Esophagus (tissue), 2 donors: Measurements from ENCODE around the gene SNAP23. TPM values are rescaled to one million over a fixed set of nuclear protein-coding genes. Genes with fewer than 3 reads are reported as not detected.

Experiments used
- H3K27ac ChIP-seq, 2 donors: one replicate each; pipeline ENCODE4 v1.5.1; 2013; ENCODE audit warnings: low read depth in 2 of 2, mild to moderate bottlenecking in 2 of 2, inconsistent platforms in 1 of 2, low read length in 1 of 2, moderate library complexity in 1 of 2
- H3K27me3 ChIP-seq, 2 donors: one replicate each; pipeline ENCODE4 v1.6.1; 2013; ENCODE audit warnings: low read length in 2 of 2, control low read depth in 1 of 2, mild to moderate bottlenecking in 1 of 2; ENCODE audit not compliant: insufficient read depth in 2 of 2, control insufficient read depth in 1 of 2
- H3K36me3 ChIP-seq, 2 donors: one replicate each; pipeline ENCODE4 v1.6.1; 2013; ENCODE audit warnings: low read length in 1 of 2; ENCODE audit not compliant: control insufficient read depth in 2 of 2, insufficient read depth in 2 of 2
- H3K4me1 ChIP-seq, 2 donors: one replicate each; pipeline ENCODE4 v1.6.1; 2013; ENCODE audit warnings: low read length in 1 of 2; ENCODE audit not compliant: control insufficient read depth in 2 of 2, insufficient read depth in 2 of 2
- H3K4me3 ChIP-seq, 2 donors: one replicate each; pipeline ENCODE4 v1.5.1; 2013; ENCODE audit warnings: low read length in 2 of 2, mild to moderate bottlenecking in 2 of 2, low read depth in 1 of 2, moderate library complexity in 1 of 2
- H3K9me3 ChIP-seq, 2 donors: one replicate each; pipeline ENCODE4 v1.6.1; 2013; ENCODE audit warnings: mild to moderate bottlenecking in 2 of 2, low read depth in 1 of 2, low read length in 1 of 2, moderate library complexity in 1 of 2; ENCODE audit not compliant: control insufficient read depth in 2 of 2, insufficient read depth in 1 of 2
- WGBS, 2 donors: extraction: QIAGEN DNeasy Blood & Tissue Kit; methylation state at CpG; one replicate each; pipeline ENCODE4 v1.1.7; 2013; 5-methylcytosine and 5-hydroxymethylcytosine counted together
- polyA plus RNA-seq, 2 donors: library from polyadenylated mRNA; stranded (reverse); fragments of 200-250 nt; gene quantifications; one replicate each; pipeline ENCODE4 v1.2.3, GENCODE V29; 2013
- donor health status: healthy with polysubstance abuse.
- donor health status: Bipolar disorder and iron deficiency.

SNAP23 gene
- polyA plus RNA-seq, 2 donors = 22.5 to 30.3 TPM

GRCh38 chr15:42510258-42511006, 15.0 kb downstream of the SNAP23 start:
- Histone ChIP-seq H3K27ac (no peak overlapping the region), H3K9me3 (no peaks in the 10 kb centered on the region), H3K4me1 (no peaks in the 10 kb centered on the region), H3K36me3 (peaks cover 0 to 2% of the 10 kb centered on the region in 2 donors), H3K4me3 (no peak overlapping the region), H3K27me3 (no peaks in the 10 kb centered on the region)
- WGBS, 2 donors = 89 to 94% methylated on average over 4 of the region's 4 CpGs

- WGBS, 2 donors = 70 to 73% methylated on average over 4 of the region's 4 CpGs
- H3K36me3 ChIP-seq = peaks cover 0 to 2% of the 10 kb centered on the region in 2 donors
- no peaks in the 10 kb centered on the region for H3K9me3 ChIP-seq
- H3K4me1 ChIP-seq = no peaks in the 10 kb centered on the region
- no peak overlapping the region for H3K4me3 ChIP-seq
- no peaks in the 10 kb centered on the region for H3K27me3 ChIP-seq
- H3K27ac ChIP-seq = no peak overlapping the region
Measured at GRCh38 chr15:42511007-42511391, 15.6 kb downstream of the SNAP23 start.

GRCh38 chr15:42523331-42523730, 27.9 kb downstream of the SNAP23 start:
- no peak overlapping the region for H3K27ac ChIP-seq
- H3K36me3 ChIP-seq = peaks cover 0 to 4% of the 10 kb centered on the region in 2 donors
- H3K4me1 ChIP-seq = no peaks in the 10 kb centered on the region
- H3K4me3 ChIP-seq = no peak overlapping the region
- H3K9me3 ChIP-seq = no peaks in the 10 kb centered on the region
- WGBS, 2 donors = 72 to 73% methylated on average over 2 of the region's 2 CpGs
- no peaks in the 10 kb centered on the region for H3K27me3 ChIP-seq

GRCh38 chr15:42528970-42529369, 33.5 kb downstream of the SNAP23 start:
- H3K9me3 ChIP-seq = no peaks in the 10 kb centered on the region
- H3K4me3 ChIP-seq = no peak overlapping the region
- 84 to 90% methylated on average over 3 of the region's 3 CpGs for WGBS, 2 donors
- H3K36me3 ChIP-seq = peaks cover 0 to 2% of the 10 kb centered on the region in 2 donors
- H3K4me1 ChIP-seq = no peaks in the 10 kb centered on the region
- no peak overlapping the region for H3K27ac ChIP-seq
- no peaks in the 10 kb centered on the region for H3K27me3 ChIP-seq

DNA sequence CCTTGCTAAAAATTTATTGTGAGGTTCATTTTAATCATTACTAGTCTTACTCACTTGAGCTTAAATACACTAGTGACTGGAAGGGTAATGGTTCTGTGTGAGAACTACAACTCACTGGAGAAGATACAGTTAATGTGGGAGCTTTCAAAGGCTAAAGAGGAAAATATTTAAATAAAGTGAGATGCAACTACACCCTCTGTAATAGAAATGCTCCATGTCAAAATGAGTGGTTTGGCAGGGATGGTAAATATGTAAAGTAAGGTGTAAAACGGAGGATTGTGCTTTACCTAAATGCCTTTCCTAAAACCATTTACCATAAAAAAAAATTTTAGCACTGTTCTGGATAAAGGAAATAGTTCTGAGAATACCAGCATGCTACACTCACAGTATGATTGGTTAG, 37.8 kb downstream of the SNAP23 start:
- Histone ChIP-seq H3K36me3 (no peaks in the 10 kb centered on the region), H3K27me3 (no peaks in the 10 kb centered on the region), H3K4me3 (no peak overlapping the region), H3K27ac (no peak overlapping the region), H3K4me1 (no peaks in the 10 kb centered on the region), H3K9me3 (no peaks in the 10 kb centered on the region)
- WGBS, 2 donors = 89 to 94% methylated on average over 1 of the region's 1 CpG

DNA sequence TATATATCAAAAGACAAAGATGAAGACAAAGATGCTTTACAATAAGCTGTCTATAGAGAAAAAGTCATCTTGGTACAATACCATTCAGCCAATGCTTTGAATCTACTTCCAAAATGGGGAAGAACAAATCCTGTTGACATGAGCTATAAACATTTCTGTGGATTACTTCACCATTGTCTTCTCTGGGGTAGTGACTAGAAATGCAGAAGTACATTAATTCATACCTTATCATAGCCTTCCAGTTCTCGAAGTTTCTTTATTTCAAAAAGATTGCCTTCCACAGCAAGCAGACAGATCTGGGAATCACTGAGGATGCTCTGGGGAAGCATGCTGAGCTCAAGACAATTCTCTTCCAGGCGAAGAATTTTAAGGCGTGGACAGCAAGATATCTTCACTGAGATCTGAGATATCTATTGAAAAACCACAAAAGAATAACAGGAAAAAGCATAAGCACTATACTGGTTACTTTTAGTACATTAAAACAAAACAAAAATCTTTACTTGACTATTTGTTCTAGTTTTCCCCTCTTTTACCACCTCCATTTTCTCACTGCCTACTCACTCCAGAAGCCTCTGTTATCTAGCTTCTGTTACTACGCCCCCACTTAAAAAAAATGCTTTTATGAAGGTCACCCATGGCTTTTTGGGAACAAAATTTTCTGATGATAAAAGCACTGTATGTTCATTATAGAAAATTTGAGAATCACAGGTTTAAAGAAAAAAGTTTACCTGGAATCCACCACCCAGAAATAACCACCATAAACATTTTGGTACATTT, 49.6 kb downstream of the SNAP23 start:
- H3K27ac ChIP-seq = no peak overlapping the region
- H3K9me3 ChIP-seq = no peaks in the 10 kb centered on the region
- no peaks in the 10 kb centered on the region for H3K27me3 ChIP-seq
- peaks cover 0 to 5% of the 10 kb centered on the region in 2 donors for H3K36me3 ChIP-seq
- no peak overlapping the region for H3K4me3 ChIP-seq
- WGBS, 2 donors = 91 to 96% methylated on average over 4 of the region's 4 CpGs
- H3K4me1 ChIP-seq = no peaks in the 10 kb centered on the region

- H3K4me1 ChIP-seq = no peaks in the 10 kb centered on the region
- H3K4me3 ChIP-seq = peak overlapping the region; percentile 67 to 92
- H3K27me3 ChIP-seq = no peaks in the 10 kb centered on the region
- H3K27ac ChIP-seq = peak overlapping the region; percentile 79 to 92
- no peaks in the 10 kb centered on the region for H3K9me3 ChIP-seq
- H3K36me3 ChIP-seq = peaks cover 0 to 5% of the 10 kb centered on the region in 2 donors
- WGBS, 2 donors = 3% methylated on average over 9 of the region's 9 CpGs
Measured at GRCh38 chr15:42547918-42548248, 52.4 kb downstream of the SNAP23 start.

GRCh38 chr15:42548249-42549031, 53.0 kb downstream of the SNAP23 start, which contains the start of the genes HAUS2 and LRRC57:
TSS of gene HAUS2 (plus strand) at chr15:42548838. CDS start at chr15:42548873, 35 bp downstream.
TSS of gene LRRC57 (minus strand) at chr15:42548793. CDS start at chr15:42548434, 359 bp downstream.
- 0% methylated on average over 71 of the region's 71 CpGs for WGBS, 2 donors
- Histone ChIP-seq H3K36me3 (peaks cover 0 to 5% of the 10 kb centered on the region in 2 donors), H3K9me3 (no peaks in the 10 kb centered on the region), H3K4me3 (peak within 1 kb of the TSS; percentile 67 to 92), H3K4me1 (no peaks in the 10 kb centered on the region), H3K27me3 (no peaks in the 10 kb centered on the region), H3K27ac (peak within 1 kb of the TSS; percentile 79 to 92)

- H3K4me3 ChIP-seq = peak overlapping the region; percentile 67 to 92
- WGBS, 2 donors = 0% methylated on average over 15 of the region's 15 CpGs
- H3K27me3 ChIP-seq = no peaks in the 10 kb centered on the region
- no peaks in the 10 kb centered on the region for H3K4me1 ChIP-seq
- peak overlapping the region; percentile 79 to 92 for H3K27ac ChIP-seq
- H3K9me3 ChIP-seq = no peaks in the 10 kb centered on the region
- no peaks in the 10 kb centered on the region for H3K36me3 ChIP-seq
Measured at GRCh38 chr15:42549032-42549491, 53.6 kb downstream of the SNAP23 start.
